ENCODE measurements around the gene SEZ6. TPM values are rescaled to one million over a fixed set of nuclear protein-coding genes. Genes with fewer than 3 reads are reported as not detected.

SEZ6 gene
- total RNA-seq, 6 donors from 2014 or later: 0.20 to 0.47 (median 0.30) TPM; not detected in 3

DNA sequence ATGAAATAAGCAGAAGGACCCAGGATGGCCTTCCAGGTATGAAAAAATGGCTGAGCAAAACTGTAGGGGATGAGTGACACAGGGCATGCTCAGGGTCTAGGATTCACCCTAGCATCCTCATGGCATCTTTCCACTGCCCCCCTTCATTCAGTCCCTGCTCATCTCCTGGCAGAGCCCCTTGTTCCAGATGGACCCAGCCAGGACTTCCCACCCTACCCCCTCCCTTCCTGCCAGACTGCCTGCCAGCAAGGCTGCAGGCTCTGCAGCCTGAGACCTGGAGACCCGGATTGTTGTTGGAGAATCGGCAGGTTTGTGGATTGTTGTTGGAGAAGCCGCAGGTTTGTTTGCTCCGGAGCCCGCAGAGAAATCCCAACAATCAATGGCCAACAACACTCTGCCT, 6.6 kb downstream of the SEZ6 start:
- ATAC-seq (ENCODE audit: low FRiP score in 2 of 2) (no peak), DNase-seq (no peak)
- Histone ChIP-seq H3K27ac (no peak overlapping the region), H3K4me1 (no peaks in the 10 kb centered on the region), H3K36me3 (no peaks in the 10 kb centered on the region), H3K4me3 (no peak overlapping the region), H3K27me3 (peaks cover 0 to 9% (median 3%) of the 10 kb centered on the region in 4 donors), H3K9me3 (no peaks in the 10 kb centered on the region)
- 46% methylated on average over 5 of the region's 5 CpGs; no CpG with 5 or more reads in 1 of the 2 donors for WGBS, 2 donors
- TF ChIP-seq, protein P1, sequence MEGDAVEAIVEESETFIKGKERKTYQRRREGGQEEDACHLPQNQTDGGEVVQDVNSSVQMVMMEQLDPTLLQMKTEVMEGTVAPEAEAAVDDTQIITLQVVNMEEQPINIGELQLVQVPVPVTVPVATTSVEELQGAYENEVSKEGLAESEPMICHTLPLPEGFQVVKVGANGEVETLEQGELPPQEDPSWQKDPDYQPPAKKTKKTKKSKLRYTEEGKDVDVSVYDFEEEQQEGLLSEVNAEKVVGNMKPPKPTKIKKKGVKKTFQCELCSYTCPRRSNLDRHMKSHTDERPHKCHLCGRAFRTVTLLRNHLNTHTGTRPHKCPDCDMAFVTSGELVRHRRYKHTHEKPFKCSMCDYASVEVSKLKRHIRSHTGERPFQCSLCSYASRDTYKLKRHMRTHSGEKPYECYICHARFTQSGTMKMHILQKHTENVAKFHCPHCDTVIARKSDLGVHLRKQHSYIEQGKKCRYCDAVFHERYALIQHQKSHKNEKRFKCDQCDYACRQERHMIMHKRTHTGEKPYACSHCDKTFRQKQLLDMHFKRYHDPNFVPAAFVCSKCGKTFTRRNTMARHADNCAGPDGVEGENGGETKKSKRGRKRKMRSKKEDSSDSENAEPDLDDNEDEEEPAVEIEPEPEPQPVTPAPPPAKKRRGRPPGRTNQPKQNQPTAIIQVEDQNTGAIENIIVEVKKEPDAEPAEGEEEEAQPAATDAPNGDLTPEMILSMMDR (IDR thresholded peaks at IDR 0.05): no peak
- TF ChIP-seq POLR2A (IDR thresholded peaks at IDR 0.05) (no peak), POLR2AphosphoS5 (IDR thresholded peaks at IDR 0.05) (no peak), EP300 (IDR thresholded peaks at IDR 0.05) (no peak)

DNA sequence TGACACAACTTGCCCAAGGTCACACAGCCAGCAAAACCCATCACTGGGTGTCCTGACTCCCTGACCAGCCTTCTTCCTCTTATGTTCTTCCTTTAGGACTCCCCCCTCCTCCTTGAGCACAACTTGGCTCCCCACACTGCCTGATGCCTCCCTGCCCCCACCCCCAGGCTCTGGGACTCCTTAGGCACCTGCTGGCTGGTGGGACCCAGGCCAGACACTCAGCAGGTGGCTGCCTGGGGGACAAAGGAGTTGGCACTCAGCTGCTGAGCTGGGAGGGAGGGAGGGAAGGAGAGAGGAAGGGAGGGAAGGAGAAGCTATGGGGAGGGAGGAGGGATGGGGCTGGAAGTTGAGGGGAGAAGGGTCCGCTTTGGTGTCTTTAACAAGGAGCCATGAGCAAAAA, 8.0 kb downstream of the SEZ6 start:
- TF ChIP-seq, protein P1 (IDR thresholded peaks at IDR 0.05): no peak
- no peak for TF ChIP-seq POLR2A (IDR thresholded peaks at IDR 0.05)
- TF ChIP-seq POLR2AphosphoS5 (IDR thresholded peaks at IDR 0.05): no peak
- no peak for TF ChIP-seq EP300 (IDR thresholded peaks at IDR 0.05)
- Histone ChIP-seq H3K4me3 (no peak overlapping the region), H3K27ac (no peak overlapping the region), H3K36me3 (no peaks in the 10 kb centered on the region), H3K9me3 (no peaks in the 10 kb centered on the region), H3K27me3 (no peaks in the 10 kb centered on the region), H3K4me1 (no peaks in the 10 kb centered on the region)
- DNase-seq (no peak), ATAC-seq (ENCODE audit: low FRiP score in 2 of 2) (no peak)
- WGBS, 2 donors: 83 to 94% methylated on average over 1 of the region's 1 CpG

DNA sequence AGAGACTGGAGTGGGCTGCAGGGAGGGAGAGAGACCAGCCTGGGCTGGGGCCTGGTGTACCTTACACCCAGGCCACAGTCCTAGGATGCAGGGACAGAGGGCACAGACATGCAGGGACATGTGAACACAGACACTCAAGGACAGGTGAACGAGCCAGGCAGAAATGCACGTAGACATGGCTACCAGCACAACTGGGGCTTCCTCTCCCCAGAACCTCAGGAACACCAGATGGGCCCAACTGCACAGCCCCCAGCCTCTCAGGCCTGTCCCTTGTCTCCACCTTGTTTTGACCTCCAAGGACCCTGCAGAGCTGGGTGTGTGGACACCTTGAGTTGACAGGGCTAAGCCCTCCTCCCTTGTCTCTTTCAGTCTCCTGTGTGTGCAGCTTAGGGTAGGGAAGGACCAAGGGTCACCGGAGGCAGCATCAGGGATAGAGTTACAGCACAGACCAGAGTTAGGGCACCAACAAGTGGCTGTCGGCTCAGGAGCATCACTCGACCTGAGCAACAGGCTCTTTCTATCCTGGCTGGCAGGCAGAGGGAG, 9.2 kb downstream of the SEZ6 start:
- Histone ChIP-seq H3K27ac (no peak overlapping the region), H3K27me3 (no peaks in the 10 kb centered on the region), H3K4me3 (no peak overlapping the region), H3K9me3 (no peaks in the 10 kb centered on the region), H3K36me3 (no peaks in the 10 kb centered on the region), H3K4me1 (no peaks in the 10 kb centered on the region)
- no peak for TF ChIP-seq POLR2AphosphoS5 (IDR thresholded peaks at IDR 0.05)
- TF ChIP-seq EP300 (IDR thresholded peaks at IDR 0.05): no peak
- no peak for ATAC-seq (ENCODE audit: low FRiP score in 2 of 2)
- no peak for DNase-seq
- WGBS, 2 donors: 53 to 63% methylated on average over 4 to 5 of the region's 5 CpGs

DNA sequence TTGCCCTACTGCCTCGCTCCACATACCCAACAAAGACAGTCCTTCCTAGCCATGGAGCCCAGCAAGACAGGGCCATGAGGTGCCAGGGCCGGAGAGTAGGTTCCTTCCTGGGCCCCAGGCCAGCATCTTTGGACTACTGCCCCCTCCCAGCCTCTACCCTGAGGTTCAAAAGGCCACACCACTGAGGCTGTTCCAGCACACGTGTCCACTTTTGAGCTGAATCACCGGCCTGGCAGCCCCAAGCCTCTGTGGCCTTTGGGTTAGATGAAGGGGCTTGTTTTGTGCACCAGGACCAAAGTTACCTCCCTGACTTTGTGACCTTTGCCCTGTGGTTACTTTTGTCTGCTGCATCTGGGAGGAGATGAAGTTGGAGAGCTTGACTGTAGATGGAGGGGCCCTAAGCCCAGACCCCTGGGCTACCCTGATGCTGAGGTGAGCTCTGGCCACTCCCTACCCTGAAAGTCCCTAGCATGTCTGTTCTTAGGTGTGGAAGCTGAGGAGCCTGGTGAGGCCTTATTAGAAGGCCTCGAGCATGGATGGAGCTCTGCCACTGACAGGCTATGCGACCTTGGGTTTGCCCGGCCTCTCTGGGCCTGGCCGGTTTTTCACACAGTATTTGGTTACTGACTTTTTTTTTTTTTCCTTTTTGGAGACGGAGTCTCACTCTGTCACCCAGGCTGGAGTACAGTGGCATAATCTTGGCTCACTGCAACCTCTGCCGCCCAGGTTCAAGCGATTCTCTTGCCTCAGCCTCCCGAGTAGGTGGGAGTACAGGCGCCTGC, 12.0 kb downstream of the SEZ6 start:
- H3K36me3 ChIP-seq: no peaks in the 10 kb centered on the region
- H3K4me1 ChIP-seq: no peaks in the 10 kb centered on the region
- ATAC-seq (ENCODE audit: low FRiP score in 2 of 2) (no peak), DNase-seq (no peak)
- TF ChIP-seq POLR2AphosphoS5 (IDR thresholded peaks at IDR 0.05) (no peak), POLR2A (IDR thresholded peaks at IDR 0.05) (no peak), EP300 (IDR thresholded peaks at IDR 0.05) (no peak)
- TF ChIP-seq, protein P1 (IDR thresholded peaks at IDR 0.05): no peak
- no peaks in the 10 kb centered on the region for H3K27me3 ChIP-seq
- H3K4me3 ChIP-seq: no peak overlapping the region
- no peaks in the 10 kb centered on the region for H3K9me3 ChIP-seq
- no peak overlapping the region for H3K27ac ChIP-seq
- WGBS, 2 donors: 80% methylated on average over 12 to 13 of the region's 13 CpGs

DNA sequence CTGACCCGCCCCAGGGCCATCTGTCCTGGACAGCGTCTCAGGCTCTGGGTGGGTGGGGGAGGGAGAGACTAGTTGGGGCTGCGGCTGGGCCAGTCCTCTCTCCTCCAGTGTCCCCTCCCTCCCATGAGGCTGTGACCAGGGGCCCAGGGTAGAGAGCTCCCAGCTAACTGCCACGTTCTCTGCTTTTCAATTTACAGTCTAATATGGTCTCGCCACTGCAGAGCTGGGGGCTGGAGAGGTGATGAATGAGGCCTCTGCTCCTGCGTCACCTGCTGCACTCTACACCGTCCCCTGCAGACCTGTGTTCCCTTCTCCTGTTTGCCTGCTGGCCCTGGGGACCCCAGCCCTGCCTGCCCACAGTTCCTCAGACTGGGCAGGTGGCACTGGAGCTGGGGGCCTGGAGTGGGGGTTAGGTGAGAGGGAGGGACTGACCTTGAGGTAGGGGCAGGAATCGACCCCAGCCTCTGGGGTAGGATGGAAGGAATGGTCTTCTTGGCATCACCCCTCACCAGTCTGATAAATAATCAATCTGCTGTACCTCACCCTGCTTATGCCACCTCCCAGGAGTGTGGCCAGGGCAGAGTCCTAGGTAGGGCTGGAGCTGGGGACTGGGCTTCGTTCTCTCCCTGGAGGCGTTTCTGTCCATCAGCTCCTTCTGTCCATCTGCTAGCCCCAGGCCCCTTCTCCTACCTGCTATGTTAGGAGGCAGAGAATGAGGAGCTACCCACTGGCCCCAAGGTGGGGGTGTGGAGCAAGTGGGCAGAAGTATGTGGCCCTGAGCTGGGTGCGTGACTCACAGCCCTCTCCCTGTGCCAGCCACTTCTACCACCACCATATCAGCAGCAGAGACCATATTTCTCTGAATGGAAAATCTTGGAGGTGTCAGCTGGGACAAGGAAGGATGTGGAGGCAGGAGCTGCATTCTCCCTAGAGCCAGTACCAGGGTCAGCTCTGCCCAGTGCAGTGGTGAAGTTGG, 12.9 kb downstream of the SEZ6 start:
- 72 to 78% methylated on average over 4 to 11 of the region's 11 CpGs for whole genome bisulfite sequencing, 2 donors
- no peak overlapping the region for H3K4me3 ChIP-seq
- H3K9me3 ChIP-seq: no peaks in the 10 kb centered on the region
- H3K27me3 ChIP-seq: no peaks in the 10 kb centered on the region
- H3K27ac ChIP-seq: no peak overlapping the region
- DNase-seq (no peak), ATAC-seq (ENCODE audit: low FRiP score in 2 of 2) (no peak)
- H3K36me3 ChIP-seq: no peaks in the 10 kb centered on the region
- no peak for TF ChIP-seq POLR2AphosphoS5 (IDR thresholded peaks at IDR 0.05)
- H3K4me1 ChIP-seq: no peaks in the 10 kb centered on the region
